GM12878 (cell line): Measurements from ENCODE around the gene DDHD1. TPM values are rescaled to one million over a fixed set of nuclear protein-coding genes. Genes with fewer than 3 reads are reported as not detected.

Source experiments
- BCL11A ChIP-seq: IDR thresholded peaks from 2 replicates; pipeline ENCODE4 v1.6.1; 2011; ENCODE audit warnings: low read depth, low read length
- EED ChIP-seq: sonication (generic); IDR thresholded peaks from 2 replicates; pipeline ENCODE4 v1.6.1; 2016; ENCODE audit warnings: antibody characterized with exemption, low read depth
- ESRRA ChIP-seq: IDR thresholded peaks from 2 replicates; pipeline ENCODE4 v1.6.1; 2012; ENCODE audit warnings: mild to moderate bottlenecking, low read length, improper control_type of control experiment
- KAT2A ChIP-seq: conservative IDR thresholded peaks from 2 replicates; pipeline ENCODE4 v1.6.1; 2011; ENCODE audit warnings: low read depth, low read length; ENCODE audit not compliant: control insufficient read depth
- KLF5 ChIP-seq: fragments of 450-650 bp; IDR thresholded peaks from 2 replicates; pipeline ENCODE4 v1.6.1; 2014; ENCODE audit warnings: mild to moderate bottlenecking; ENCODE audit not compliant: partially characterized antibody
- MEF2B ChIP-seq: fragments of 450-650 bp; IDR thresholded peaks from 2 replicates; pipeline ENCODE4 v1.6.1; 2018; ENCODE audit warnings: mild to moderate bottlenecking, moderate library complexity; ENCODE audit not compliant: partially characterized antibody, poor library complexity, severe bottlenecking
- MLLT1 ChIP-seq: fragments of 450-650 bp; IDR thresholded peaks from 2 replicates; pipeline ENCODE4 v1.6.1; 2016; ENCODE audit warnings: mild to moderate bottlenecking
- MTA3 ChIP-seq: IDR thresholded peaks from 2 replicates; pipeline ENCODE4 v1.6.1; 2012; ENCODE audit warnings: low read length, inconsistent platforms, borderline replicate concordance
- NFIC ChIP-seq: IDR thresholded peaks from 2 replicates; pipeline ENCODE4 v1.6.1; 2012; ENCODE audit warnings: low read depth, mild to moderate bottlenecking, inconsistent platforms, low read length, moderate library complexity
- NFYA ChIP-seq: IDR thresholded peaks from 2 replicates; pipeline ENCODE4 v1.6.1; 2011; ENCODE audit warnings: low read depth, mild to moderate bottlenecking, low read length, improper control_type of control experiment, borderline replicate concordance
- PAX5 ChIP-seq: IDR thresholded peaks from 2 replicates; pipeline ENCODE4 v1.6.1; 2011; ENCODE audit warnings: low read depth, low read length, borderline replicate concordance
- POLR2AphosphoS5 ChIP-seq: IDR thresholded peaks from 2 replicates; pipeline ENCODE4 v1.6.1; 2011; ENCODE audit warnings: mild to moderate bottlenecking, low read length, inconsistent platforms
- TAF1 ChIP-seq: IDR thresholded peaks from 2 replicates; pipeline ENCODE4 v1.6.1; 2011; ENCODE audit warnings: mild to moderate bottlenecking, low read depth, low read length, borderline replicate concordance
- ZNF24 ChIP-seq: fragments of 450-650 bp; IDR thresholded peaks from 2 replicates; pipeline ENCODE4 v1.6.1; 2017; ENCODE audit warnings: antibody characterized with exemption, mild to moderate bottlenecking
- polyA plus RNA-seq, 11 experiments: library from polyadenylated mRNA; depleted of rRNA in 4 of 11; unstranded in 6 of 11; stranded (reverse) in 5 of 11; fragments of >200 nt; fragmentation: Nextera tagmentation in 4 of 11; fragmentation: Illumina TruSeq in 1 of 11; extraction: Ambion mirVana in 4 of 11; extraction: Trizol in 1 of 11; gene quantifications; 1 replicate in 1 of 11; 2 replicates in 10 of 11; pipeline versions ENCODE4 v1.2.1 to v1.2.3, GENCODE V29; 2011 to 2016; ENCODE audit warnings: inconsistent platforms in 2 of 11, missing spikeins in 2 of 11, low read depth in 1 of 11
- total RNA-seq, 4 experiments: library from RNA; depleted of rRNA in 3 of 4; stranded (reverse); fragments of >200 nt in 3 of 4; fragmentation: Illumina TruSeq in 1 of 4; extraction: Trizol in 1 of 4; gene quantifications; 2 replicates each; pipeline versions ENCODE4 v1.2.1 to v1.2.3, GENCODE V29; 2013 to 2021
- TF ChIP-seq, protein P1 (sequence below): IDR thresholded peaks from 2 replicates; pipeline ENCODE4 v1.6.1; 2012; ENCODE audit warnings: low read depth, low read length, improper control_type of control experiment
- TF ChIP-seq, protein P2 (sequence below): IDR thresholded peaks from 2 replicates; pipeline ENCODE4 v1.6.1; 2011; ENCODE audit warnings: mild to moderate bottlenecking, low read depth, low read length, moderate library complexity; ENCODE audit not compliant: insufficient replicate concordance
- TF ChIP-seq, protein P3 (sequence below): fragments of 450-650 bp; IDR thresholded peaks from 2 replicates; pipeline ENCODE4 v1.6.1; 2017; ENCODE audit warnings: mild to moderate bottlenecking, moderate library complexity
- TF ChIP-seq, protein P4 (sequence below): fragments of 450-650 bp; conservative IDR thresholded peaks from 2 replicates; pipeline ENCODE4 v1.6.1; 2017; ENCODE audit warnings: mild to moderate bottlenecking, moderate library complexity

Gene DDHD1
- total and polyA plus RNA-seq, 10 of the 15 experiments (the other 5 are each of a cell fraction or from before 2014, with no cell fraction given), result 7.7 to 52.3 (median 28.5) TPM

GRCh38 chr14:53180272-53181221 is 27.4 kb upstream of the DDHD1 start (continued):
- TF ChIP-seq, protein P1, sequence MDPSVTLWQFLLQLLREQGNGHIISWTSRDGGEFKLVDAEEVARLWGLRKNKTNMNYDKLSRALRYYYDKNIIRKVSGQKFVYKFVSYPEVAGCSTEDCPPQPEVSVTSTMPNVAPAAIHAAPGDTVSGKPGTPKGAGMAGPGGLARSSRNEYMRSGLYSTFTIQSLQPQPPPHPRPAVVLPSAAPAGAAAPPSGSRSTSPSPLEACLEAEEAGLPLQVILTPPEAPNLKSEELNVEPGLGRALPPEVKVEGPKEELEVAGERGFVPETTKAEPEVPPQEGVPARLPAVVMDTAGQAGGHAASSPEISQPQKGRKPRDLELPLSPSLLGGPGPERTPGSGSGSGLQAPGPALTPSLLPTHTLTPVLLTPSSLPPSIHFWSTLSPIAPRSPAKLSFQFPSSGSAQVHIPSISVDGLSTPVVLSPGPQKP, result no peak
- TF ChIP-seq NFYA (no peak), NFIC (peak; percentile 95), EED (peak; percentile 80), MLLT1 (peak; percentile 88), ESRRA (no peak), KLF5 (no peak), MEF2B (peak; percentile 92), TAF1 (0 out of 2 replicates have a peak, but pooled peaks have one; percentile 10), ZNF24 (0 out of 2 replicates have a peak, but pooled peaks have one; percentile 60), MTA3 (0 out of 2 replicates have a peak, but pooled peaks have one; percentile 53), PAX5 (peak; percentile 71), KAT2A (no peak), POLR2AphosphoS5 (no peak), BCL11A (peak; percentile 75; the same call in 1 of the 2 replicates)
- TF ChIP-seq, protein P2, sequence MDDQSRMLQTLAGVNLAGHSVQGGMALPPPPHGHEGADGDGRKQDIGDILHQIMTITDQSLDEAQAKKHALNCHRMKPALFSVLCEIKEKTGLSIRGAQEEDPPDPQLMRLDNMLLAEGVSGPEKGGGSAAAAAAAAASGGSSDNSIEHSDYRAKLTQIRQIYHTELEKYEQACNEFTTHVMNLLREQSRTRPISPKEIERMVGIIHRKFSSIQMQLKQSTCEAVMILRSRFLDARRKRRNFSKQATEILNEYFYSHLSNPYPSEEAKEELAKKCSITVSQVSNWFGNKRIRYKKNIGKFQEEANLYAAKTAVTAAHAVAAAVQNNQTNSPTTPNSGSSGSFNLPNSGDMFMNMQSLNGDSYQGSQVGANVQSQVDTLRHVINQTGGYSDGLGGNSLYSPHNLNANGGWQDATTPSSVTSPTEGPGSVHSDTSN, result no peak
- TF ChIP-seq, protein P3, sequence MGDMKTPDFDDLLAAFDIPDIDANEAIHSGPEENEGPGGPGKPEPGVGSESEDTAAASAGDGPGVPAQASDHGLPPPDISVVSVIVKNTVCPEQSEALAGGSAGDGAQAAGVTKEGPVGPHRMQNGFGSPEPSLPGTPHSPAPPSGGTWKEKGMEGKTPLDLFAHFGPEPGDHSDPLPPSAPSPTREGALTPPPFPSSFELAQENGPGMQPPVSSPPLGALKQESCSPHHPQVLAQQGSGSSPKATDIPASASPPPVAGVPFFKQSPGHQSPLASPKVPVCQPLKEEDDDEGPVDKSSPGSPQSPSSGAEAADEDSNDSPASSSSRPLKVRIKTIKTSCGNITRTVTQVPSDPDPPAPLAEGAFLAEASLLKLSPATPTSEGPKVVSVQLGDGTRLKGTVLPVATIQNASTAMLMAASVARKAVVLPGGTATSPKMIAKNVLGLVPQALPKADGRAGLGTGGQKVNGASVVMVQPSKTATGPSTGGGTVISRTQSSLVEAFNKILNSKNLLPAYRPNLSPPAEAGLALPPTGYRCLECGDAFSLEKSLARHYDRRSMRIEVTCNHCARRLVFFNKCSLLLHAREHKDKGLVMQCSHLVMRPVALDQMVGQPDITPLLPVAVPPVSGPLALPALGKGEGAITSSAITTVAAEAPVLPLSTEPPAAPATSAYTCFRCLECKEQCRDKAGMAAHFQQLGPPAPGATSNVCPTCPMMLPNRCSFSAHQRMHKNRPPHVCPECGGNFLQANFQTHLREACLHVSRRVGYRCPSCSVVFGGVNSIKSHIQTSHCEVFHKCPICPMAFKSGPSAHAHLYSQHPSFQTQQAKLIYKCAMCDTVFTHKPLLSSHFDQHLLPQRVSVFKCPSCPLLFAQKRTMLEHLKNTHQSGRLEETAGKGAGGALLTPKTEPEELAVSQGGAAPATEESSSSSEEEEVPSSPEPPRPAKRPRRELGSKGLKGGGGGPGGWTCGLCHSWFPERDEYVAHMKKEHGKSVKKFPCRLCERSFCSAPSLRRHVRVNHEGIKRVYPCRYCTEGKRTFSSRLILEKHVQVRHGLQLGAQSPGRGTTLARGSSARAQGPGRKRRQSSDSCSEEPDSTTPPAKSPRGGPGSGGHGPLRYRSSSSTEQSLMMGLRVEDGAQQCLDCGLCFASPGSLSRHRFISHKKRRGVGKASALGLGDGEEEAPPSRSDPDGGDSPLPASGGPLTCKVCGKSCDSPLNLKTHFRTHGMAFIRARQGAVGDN, result no peak
- TF ChIP-seq, protein P4, sequence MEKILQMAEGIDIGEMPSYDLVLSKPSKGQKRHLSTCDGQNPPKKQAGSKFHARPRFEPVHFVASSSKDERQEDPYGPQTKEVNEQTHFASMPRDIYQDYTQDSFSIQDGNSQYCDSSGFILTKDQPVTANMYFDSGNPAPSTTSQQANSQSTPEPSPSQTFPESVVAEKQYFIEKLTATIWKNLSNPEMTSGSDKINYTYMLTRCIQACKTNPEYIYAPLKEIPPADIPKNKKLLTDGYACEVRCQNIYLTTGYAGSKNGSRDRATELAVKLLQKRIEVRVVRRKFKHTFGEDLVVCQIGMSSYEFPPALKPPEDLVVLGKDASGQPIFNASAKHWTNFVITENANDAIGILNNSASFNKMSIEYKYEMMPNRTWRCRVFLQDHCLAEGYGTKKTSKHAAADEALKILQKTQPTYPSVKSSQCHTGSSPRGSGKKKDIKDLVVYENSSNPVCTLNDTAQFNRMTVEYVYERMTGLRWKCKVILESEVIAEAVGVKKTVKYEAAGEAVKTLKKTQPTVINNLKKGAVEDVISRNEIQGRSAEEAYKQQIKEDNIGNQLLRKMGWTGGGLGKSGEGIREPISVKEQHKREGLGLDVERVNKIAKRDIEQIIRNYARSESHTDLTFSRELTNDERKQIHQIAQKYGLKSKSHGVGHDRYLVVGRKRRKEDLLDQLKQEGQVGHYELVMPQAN, result no peak
